KOPT-K1 (cell line): ENCODE results near the gene TRIM77.
"Not testable (repeated sequence)": the region's sequence is repeated elsewhere in the genome, so short reads cannot be mapped to it uniquely, and the experiment has no call there.

Experiments used
- H3K27ac ChIP-seq: fragments of 200-600 bp; sonication (generic); 2 replicates; pipeline ENCODE4 v1.5.1; 2016; ENCODE audit warnings: antibody characterized with exemption, mild to moderate bottlenecking, low read depth, low read length; ENCODE audit not compliant: poor library complexity, severe bottlenecking
- H3K36me3 ChIP-seq: fragments of 200-600 bp; sonication (generic); 2 replicates; pipeline ENCODE4 v1.5.1; 2017; ENCODE audit warnings: antibody characterized with exemption, mild to moderate bottlenecking, low read length, moderate library complexity; ENCODE audit not compliant: insufficient read depth
- H3K9me3 ChIP-seq: fragments of 200-600 bp; sonication (generic); 2 replicates; pipeline ENCODE4 v1.5.1; 2017; ENCODE audit warnings: antibody characterized with exemption, low read length, mild to moderate bottlenecking; ENCODE audit not compliant: insufficient read depth, poor library complexity, severe bottlenecking

TRIM77 gene

DNA sequence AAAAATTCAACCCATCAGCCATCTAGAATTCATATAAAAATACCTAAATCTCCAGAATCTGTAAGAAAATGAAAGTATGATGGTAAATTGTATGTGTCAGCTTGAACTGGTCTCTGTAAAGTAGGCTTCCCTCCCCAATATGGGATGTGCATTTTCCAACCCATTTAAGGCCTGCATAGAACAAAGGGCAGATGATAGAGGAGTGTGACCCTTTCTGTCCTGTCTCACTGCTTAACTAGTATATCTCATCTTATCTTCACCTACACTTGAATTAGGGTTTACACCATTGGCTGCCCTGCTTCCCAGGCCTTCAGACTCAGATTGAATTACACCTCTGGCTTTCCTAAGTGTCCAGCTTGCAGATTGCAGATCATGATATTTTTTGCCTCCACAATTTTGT is 40.7 kb downstream of the TRIM77 start:
- H3K27ac ChIP-seq, H3K36me3 ChIP-seq, H3K9me3 ChIP-seq: not testable (repeated sequence)
